SK-N-MC (cell line): ENCODE measurements around the gene ETFA.

ENCODE experiments used
- EZH2 ChIP-seq: fragments of 200-600 bp; sonication (generic); IDR thresholded peaks from one replicate; pipeline ENCODE4 v1.6.1; 2017; ENCODE audit warnings: antibody characterized with exemption
- POLR2AphosphoS5 ChIP-seq: IDR thresholded peaks from 2 replicates; pipeline ENCODE4 v1.6.1; 2012; ENCODE audit warnings: mild to moderate bottlenecking, low read depth, low read length, borderline replicate concordance

DNA sequence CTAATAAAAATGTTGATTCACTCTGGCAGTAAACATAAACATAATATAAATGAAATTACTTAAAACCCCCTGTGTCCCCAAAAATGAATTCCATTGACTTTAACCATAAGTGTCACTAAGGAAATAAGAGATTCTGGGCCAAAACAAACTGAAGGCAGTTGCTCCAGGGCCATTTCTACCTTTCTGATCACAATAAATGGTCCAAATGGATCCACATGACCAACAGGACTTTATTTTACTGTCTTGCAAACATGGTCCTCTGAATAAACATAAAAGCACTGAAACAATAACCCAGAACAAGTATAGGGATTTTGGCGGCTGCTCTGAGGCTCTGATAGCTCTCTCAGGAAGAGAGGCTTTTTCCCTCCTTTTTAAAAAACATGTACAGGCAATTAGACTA is 77.3 kb downstream of the ETFA start:
- TF ChIP-seq POLR2AphosphoS5 (no peak), EZH2 (no peak)
